Stimulated activated naive CD4-positive, alpha-beta T cell treated with Interleukin-2 at 50 U/mL for 16 hours (primary cell): Measurements from ENCODE around the gene PTPRM.

Experiments used
- DNase-seq: peaks from one replicate; lab custom pipeline; 2025; lab: John Stamatoyannopoulos, UW

PTPRM gene

DNA sequence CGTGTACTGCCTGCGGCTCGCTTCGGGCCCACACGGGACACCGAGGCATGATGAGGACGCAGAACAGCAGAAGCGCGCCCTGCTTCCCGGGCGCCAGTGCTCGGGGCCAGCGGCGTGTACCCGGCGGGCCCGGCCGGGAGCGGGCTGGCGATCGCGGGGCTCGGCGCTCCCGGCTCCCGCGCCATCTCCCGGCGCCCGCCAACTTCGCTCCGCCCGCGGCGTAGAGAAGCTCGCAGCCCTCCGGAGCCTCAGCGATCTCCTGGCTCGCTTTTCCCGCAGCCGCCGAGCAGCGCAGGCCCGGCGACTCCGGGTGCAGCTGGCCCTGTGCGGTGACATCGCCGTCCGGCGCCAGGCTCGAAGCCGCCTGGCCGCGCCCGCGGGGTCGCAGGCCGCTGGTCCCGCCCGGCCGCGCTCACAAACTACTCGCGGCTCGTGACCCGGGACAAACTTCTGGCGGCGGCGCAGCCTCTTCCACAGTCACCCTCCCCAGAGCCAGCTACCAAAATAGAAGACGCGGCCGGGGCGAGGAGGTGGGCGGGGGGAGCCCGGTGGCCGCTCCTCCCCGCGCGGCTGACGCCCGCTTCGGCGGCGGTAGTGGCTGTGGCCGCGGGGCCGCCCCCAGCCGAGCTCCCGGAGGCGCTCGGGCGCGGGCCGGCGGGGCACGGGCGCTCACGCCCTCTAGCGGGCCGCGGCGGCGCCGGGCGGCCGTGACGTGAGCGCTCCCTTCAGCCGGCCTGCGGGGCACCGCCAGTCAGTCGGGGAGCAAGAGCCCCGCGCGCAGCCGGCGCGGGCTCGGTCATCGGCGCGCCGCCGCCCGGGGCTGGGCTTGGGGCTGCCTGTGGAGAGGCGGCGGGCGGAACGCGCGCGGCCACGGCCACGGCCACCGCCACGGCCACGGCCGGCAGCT is at the start of gene PTPRM:
Gene PTPRM, plus strand, starts transcription at position 750 of the 907 bp plus-strand sequence. CDS start 503 bp downstream, outside the sequence.
- DNase-seq: peak; percentile 33

DNA sequence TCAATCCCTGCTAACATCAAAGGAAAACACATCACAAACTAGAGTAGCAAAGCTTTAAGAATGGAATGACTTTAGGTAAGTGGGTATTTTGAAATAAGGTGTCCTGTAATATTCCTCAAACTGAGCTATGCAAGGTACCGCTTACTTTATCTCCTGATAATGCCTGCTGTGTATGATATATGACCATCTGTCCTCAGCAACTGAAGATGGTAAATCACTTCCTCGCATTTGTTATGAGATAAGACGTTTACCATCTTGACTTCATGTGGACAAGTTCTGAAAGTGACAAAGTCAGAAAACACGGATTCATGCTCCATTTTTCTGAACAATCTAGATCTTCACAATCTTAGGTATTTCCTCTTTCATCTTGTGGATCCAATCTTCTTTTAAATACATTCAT is 49.3 kb upstream of the PTPRM start:
- no peak for DNase-seq

DNA sequence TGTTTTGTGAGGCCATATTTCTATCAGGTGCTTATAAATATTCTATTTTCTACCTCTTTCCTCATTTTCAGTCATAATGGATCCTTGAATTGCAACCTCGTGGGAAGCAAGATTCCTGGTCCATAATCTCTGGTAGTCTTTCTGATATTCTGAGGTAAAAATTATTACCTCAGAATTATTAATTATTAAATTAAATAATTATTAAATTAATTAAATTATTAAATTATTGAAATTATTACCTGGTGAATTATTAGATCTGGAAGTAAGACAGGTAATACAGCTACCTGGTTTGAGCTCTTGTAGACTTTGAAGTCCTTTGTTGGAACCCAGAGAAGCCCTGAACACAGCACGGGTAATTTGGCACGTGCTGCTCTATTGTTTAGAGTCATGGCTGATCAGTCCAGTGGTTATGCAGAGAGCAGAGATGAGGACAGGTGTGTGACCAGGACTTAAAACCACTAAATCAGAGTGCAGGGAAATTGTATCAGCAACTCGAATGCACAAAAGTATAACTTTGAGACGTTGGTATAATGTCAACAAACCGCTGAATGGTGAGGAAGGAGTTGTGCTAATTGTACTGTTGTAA is 46.8 kb upstream of the PTPRM start:
- no peak for DNase-seq

DNA sequence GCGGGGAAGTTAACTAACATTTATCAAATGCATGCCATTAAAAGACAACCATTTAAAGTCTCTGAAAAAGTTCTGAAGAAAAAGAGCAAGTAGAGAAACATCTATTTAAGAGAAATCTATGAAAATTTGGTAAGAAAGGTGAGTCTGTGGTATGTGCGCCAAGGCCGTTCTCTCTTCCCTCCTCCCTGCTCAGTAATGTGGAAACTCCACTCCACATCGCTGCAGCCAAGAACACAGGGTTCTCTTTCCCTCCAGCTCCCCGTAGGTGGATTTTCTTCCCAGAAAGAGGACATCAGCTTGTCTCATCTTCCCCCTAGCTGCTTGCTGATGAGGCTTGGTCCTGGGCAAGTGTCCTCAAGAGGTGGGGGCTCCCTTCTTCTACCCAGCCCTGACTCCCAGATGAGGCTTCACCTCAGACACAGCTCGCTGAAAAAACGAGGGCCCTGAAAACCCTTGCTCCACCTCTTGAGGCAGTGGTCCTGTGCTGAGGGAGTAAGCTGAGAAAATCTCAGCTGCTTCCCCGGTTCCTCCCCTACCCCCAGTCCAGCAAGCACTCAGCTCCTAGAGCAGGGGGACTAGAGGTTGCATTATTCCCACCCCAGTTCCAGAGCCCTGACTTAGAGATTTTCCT is 45.8 kb upstream of the PTPRM start:
- no peak for DNase-seq

DNA sequence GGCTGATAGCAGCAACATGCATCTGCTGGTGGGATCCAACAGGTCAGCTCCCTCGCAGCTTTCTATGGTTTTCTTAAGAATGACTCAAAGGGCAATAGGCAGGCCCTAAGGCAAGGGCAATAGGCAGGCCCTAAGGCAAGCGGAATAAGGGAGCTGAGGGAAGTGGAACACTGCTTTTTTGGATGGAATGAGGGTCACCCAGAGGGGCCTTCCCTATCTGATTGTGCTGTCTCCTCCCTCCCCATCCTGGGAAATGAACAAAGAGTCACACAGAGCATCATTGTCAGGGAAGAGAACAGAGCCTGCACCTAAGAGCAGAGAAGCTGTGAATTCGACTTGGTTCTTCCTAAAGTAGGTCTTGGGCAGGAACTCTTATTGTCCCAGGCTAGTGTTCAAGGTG is 43.3 kb upstream of the PTPRM start:
- DNase-seq: no peak

DNA sequence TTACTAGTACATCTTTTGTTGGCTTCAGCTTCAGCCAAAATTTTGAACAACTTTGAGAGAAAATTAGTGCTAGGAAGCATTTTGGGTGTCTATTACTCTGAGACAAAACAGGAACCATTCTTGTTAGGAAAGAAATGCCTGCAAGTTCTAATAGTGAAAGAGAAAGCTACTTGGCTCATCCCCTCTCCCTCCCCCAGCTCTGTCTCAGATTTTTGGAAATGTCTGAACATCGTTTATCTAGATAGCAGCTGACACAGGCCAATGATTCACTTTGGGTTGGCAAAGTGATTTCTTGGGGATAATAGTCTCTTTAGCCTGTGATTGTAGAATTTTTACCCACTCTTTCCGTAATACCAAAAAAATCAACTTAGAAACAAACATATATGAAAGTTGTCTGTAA is 42.3 kb upstream of the PTPRM start:
- DNase-seq: no peak

DNA sequence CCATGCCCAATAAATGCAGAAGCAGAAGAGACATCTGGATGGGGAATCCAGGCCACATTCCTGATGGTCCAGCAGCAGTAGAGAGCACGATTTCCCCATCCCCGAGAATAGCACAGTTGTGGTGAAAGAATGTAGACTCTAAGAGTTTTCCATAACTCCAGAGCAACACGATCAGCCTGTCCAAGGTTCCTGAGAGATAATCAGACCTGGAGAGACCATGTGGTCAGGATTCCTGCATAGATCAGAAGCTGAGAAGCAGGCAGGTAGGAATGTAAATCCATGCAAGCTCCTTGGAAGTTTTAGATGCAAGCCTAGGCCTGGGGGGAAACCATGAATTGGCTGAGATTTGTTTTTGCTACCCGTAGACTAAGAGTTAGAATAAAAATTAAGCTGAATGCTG is 34.2 kb upstream of the PTPRM start:
- no peak for DNase-seq

DNA sequence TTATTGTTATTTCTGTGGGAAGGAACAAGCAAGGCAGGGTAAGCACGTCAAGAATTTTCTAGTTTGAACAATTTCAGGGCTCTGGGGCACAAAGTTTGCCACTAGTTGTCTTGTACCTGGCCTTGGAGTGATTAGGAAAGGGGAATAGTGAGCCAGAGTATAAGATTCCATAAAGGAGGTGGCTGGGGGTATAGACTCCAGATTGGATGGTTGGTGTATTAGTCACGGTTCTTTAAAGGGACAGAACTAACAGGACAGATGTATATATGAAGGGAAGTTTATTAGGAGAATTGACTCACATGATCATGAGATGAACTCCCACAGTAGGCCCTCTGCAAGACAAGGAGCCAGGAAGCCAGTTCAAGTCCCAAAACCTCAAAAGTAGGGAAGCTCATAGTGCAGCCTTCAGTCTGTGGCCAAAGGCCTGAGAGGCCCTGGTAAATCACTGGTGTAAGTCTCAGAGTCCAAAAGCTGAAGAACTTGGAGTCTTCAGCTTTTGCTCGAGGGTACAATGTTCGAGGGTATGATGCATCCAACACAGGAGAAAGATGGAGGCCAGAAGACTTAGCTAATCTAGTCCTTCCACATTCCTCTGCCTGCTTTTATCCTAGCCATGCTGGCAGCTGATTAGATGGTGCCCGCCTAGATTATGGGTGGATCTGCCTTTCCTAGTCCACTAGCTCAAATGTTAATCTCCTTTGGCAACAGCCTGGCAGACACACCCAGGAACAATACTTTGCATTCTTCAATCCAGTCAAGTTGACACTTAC is 31.5 kb upstream of the PTPRM start:
- DNase-seq: no peak

DNA sequence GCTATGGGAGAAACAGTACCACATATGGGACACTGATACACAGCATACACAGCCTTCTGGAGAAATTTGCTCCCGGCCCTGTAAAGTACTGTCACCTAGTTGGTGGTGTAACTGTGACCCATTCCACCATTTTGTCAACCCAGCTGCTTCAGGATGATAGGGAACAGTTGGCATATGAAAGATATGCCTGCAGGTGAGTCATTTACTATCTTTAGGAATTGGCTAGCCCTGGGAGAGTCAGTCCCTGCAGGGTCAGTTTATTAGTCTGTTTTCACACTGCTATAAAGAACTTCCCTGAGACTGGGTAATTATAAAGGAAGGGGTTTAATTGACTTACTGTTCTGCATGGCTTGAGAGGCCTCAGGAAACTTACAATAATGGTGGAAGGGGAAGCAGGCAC is 30.0 kb upstream of the PTPRM start:
- DNase-seq: no peak

DNA sequence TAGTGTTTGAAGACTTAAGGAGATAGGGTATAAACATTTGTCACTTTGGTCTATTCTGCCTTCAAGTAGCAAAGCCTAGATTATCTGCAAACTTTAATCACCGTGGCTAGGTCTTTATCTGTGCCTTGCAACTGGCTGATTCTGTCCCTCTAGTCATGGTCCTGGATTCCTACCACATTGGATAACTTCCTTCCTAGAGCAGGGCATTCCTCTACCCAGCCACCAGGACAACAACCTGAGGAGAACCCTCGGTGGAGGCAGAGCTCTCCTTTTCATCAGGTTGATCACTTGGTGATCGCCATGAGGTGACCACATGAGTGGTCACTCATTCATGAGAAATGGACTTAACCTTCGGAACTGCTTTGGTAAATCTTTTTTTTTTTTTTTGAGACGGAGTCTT is 25.3 kb upstream of the PTPRM start:
- DNase-seq: no peak

DNA sequence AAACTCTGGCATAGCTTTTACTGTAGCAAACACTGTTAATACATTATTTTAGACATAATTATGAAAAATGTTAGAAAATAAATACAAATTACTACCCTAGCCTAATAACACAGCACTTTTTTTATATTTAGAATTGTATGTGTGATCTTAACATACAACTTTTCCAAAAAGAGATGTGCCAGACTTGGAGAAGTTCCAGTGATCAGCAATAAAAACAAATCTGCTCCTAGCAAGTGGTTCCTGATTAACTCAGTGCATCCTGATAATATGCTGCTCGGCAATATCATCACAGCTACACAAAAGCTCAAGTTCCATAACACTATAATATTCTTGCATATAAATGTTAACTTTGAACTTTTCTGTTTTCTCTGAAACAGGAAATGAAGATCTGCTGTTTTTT is 22.4 kb upstream of the PTPRM start:
- DNase-seq: no peak

DNA sequence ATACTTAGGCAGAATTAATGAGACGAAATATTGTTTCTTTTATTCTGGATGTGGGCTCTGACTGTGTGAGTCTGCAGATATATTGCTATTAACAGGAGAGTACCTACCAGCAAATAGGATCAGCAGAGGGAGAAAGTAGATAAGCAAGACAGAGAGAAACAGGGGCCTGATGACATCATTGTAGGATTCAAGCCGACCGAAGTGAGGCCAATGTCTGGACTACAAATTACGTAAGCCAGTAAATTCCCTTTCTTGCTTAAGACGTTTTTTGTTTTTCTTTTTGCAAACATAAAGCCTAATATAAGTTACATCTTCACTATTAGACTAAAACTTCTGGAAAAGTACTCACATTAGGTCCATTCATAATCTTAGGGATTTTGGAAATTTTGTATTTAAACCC is 21.4 kb upstream of the PTPRM start:
- no peak for DNase-seq

DNA sequence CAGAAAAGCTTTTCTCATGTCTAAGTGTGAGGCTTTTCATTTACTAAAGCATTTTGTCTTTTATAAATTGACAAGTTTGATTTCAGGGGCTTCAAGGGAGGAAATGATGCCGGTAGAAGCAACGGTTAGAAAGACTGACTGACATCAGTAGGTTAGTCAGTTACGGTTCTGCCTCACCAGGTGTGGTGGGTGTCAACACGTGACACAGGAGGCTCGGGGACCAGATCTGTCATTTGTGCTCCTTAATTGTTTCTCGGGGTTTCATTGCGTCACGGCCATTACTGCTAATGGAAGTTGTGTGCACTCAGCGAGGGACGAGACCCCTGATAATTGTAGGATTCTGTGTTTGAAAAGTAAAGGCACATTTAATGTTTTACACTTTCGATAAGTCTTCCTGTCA is 18.9 kb upstream of the PTPRM start:
- DNase-seq: no peak

DNA sequence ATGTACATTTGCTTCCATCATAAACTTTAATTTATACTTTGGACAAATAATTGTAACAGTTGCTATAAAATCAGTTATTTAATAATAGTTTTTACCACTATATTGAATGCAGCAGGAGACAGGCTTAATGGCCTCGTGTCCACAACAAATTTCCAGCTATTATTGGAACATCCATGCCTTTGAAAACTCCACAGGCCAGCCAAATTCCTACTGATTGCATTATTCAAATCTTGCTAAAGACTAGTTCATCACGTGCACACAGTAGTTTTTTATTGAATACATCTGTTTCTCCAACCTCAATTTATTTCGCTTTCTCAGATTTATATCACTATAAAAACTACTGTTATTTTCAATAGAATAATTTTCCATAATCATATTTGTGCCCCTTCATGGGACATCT is 18.4 kb upstream of the PTPRM start:
- no peak for DNase-seq

DNA sequence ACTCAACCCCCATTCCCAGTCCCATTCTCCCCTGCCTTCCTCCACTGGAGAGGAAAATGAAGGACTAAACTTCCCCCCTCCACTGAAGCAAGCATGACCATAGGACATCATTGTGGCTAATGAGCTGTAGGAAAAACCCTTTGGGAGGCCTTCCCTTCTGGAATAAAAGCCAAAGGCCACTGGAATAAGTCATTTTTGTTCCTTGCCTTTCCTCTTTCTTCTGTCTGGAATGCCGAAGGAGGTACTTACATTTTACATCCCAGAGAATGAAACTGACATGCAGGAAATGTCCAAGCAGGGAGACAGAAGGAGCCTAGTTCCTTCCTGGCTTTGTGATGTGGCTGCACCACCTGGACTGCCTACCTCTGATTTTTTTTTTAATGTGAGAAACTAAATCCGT is 9.1 kb upstream of the PTPRM start:
- no peak for DNase-seq

DNA sequence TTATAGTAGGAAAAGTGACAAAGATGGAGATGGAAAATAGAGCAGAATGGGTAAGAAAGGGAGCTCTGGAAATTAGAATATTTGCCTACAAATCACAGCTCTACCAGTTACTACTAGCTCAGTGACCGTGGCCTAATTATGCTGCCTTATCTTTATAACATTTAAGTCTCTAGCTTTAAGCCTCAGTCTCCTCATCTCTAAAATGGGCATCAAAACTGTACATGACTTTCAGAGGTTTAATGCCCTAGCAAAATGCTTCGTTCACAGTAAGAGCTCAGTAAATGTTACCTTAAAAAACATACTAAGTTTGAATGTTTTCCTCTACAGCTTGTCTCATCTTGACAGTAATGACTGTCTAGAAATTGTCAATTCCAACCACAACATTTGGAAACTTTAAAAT is 8.3 kb upstream of the PTPRM start:
- DNase-seq: no peak

DNA sequence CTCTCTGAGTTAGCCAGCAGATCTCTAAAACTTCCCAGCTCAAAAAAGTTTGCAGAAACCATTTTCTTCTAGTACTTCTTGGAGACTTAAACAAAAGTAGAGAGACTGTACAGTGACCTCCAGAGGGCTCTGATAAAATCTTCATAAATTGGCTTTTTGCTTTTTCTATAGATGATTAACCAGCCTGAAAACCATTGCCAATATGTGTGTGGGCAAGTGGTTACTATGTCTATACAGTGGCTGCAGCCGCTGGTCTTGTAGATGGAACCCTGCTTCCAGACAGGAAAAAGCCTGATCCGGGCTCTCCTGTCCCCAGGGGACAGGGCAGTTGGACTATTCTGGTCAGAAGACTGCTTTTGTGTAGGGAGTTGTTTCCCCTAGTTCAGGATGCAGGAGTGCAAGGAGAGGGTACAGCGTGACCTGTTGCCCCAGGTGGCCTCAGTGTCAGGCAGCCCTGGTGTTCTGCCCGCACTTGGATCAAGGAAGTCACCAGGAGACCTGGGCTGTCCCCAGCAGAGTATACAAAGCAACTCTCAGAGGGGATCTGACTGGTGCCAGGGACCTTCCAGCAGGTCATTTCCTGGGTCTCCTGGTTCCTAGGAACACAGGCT is 7.3 kb upstream of the PTPRM start:
- no peak for DNase-seq

DNA sequence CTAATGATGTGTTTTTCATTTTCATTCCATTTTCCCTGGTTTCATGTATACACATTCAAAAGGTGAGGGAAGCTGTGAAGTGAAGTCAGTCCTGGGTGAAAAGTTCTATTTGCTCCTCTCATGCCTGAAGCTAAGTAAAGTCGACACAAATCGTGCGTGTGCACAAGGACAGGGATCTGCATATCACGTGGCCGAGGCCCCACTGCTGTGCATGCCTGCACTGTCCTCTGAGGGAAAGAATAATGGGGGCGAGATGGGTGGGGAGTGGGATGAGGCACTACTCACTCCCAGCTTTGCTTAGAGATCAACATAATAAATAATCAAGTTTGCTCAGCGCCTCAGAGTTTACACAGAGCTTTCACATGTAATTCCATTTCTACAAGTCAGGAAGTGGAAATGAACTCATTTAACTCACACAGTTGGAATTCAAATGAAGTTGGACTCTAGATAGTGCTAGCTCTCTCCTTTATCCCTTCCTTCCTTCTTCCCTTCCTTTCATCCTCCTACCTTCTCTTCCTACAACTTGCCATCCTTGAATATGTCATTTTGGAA is 5.1 kb upstream of the PTPRM start:
- DNase-seq: no peak

DNA sequence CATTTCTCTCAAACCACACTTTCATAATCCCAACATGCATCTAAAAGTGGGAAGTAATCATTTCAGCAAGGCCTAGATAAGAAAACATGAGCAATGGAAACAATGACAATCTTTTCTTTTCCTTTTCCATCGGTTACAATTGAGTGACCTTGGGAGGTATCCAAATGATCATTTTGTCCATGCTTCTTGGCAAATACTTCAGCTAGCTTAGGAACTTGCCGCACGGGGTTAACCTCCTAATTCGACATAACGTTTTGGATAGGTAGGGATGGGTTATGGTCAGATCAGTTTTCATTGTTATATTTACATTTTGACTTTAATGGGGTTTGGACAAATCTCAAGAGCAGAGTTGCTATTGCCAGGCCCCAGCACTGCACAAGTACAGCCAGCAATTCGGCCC is 4.6 kb upstream of the PTPRM start:
- no peak for DNase-seq

DNA sequence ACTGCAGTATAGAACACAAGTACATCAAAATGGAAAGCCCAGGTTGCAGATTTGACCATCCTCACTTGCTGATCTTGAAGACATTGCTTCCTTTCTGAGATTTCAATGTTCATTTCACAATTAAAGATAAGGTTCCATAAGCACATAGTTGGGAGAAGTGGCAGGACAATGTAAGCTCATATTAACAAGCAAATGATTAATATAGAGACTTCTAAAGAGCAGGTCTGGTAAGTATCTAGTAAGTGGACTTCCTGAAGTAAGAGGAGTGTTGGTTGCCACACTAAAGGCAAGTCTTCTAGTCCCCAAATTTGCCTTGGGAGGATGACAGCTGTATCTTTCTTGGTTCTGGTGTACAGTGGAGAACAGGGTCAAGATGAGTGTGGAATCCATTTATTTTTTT is 1.4 kb upstream of the PTPRM start:
- DNase-seq: no peak

DNA sequence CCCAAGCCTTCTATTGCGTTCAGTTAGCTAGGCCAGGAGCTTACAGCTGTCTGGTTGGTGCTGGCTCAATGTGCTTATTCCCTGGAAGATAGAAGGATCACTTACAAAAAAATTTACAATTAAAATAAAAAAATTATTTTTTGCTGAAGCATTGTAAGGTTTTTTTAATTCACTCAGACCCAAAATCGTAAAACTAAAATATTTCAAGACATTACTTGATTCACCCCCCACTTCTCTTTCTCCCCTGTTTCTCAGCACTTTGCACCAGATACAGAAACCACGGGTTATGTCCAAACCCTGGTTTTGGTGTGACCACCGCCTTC is 911 bp upstream of the PTPRM start:
- DNase-seq: no peak
